Tibial nerve (tissue), 4 donors: Measurements from ENCODE around the gene TBXAS1. TPM values are rescaled to one million over a fixed set of nuclear protein-coding genes. Genes with fewer than 3 reads are reported as not detected.

Experiments used
- DNase-seq, 2 donors: peaks; one replicate each; pipeline ENCODE4 v3.0.0-alpha.2; 2019; ENCODE audit warnings: low spot score in 2 of 2
- H3K27ac ChIP-seq, 4 donors: fragments of 200-600 bp; sonication (generic) in 3 of 4; one replicate each; pipeline ENCODE4 v1.5.1; 2017 to 2019; ENCODE audit warnings: mild to moderate bottlenecking in 1 of 4
- H3K27me3 ChIP-seq, 2 donors: fragments of 200-600 bp; sonication (generic) in 1 of 2; one replicate each; pipeline versions ENCODE4 v1.5.1 to v1.6.0; 2017 to 2019
- H3K36me3 ChIP-seq, 3 donors: fragments of 200-600 bp; sonication (generic); one replicate each; pipeline ENCODE4 v1.5.1; 2018 to 2019
- H3K4me1 ChIP-seq, 4 donors: fragments of 200-600 bp; sonication (generic) in 3 of 4; one replicate each; pipeline ENCODE4 v1.5.1; 2017 to 2019
- H3K4me3 ChIP-seq, 4 donors: fragments of 200-600 bp; sonication (generic) in 3 of 4; one replicate each; pipeline ENCODE4 v1.5.1; 2017 to 2019; ENCODE audit warnings: mild to moderate bottlenecking in 1 of 4, moderate library complexity in 1 of 4
- H3K9me3 ChIP-seq, 4 donors: fragments of 200-600 bp; sonication (generic) in 3 of 4; one replicate each; pipeline ENCODE4 v1.5.1; 2017 to 2019
- CTCF ChIP-seq, 5 experiments: fragments of 200-600 bp in 3 of 5; fragments of 450-650 bp in 2 of 5; sonication (generic) in 3 of 5; IDR thresholded peaks; one replicate each; pipeline ENCODE4 v1.5.1; 2016 to 2019; ENCODE audit warnings: antibody characterized with exemption in 5 of 5, mild to moderate bottlenecking in 3 of 5, moderate library complexity in 2 of 5
- EP300 ChIP-seq, 2 donors: sonication (generic); formaldehyde crosslinking; IDR thresholded peaks; one replicate each; pipeline ENCODE4 v1.6.1; 2017; ENCODE audit warnings: antibody characterized with exemption in 2 of 2, mild to moderate bottlenecking in 1 of 2
- POLR2A ChIP-seq, 2 donors: fragments of 450-650 bp; IDR thresholded peaks; one replicate each; pipeline ENCODE4 v1.6.1; 2017; ENCODE audit warnings: antibody characterized with exemption in 2 of 2, mild to moderate bottlenecking in 2 of 2, moderate library complexity in 2 of 2
- WGBS, 2 donors: methylation state at CpG; one replicate each; pipeline ENCODE4 v1.1.5; 2018; 5-methylcytosine and 5-hydroxymethylcytosine counted together
- total RNA-seq, 4 donors: library from RNA; depleted of rRNA; stranded (reverse); fragments of >200 nt; gene quantifications; one replicate each; pipeline ENCODE4 v1.1.0, GENCODE V29; 2016

TBXAS1 gene
- total RNA-seq, 4 donors from 2014 or later = 19.0 to 80.4 (median 30.5) TPM

GRCh38 chr7:139893999-139894398, 64.9 kb downstream of the TBXAS1 start:
- no peaks in the 10 kb centered on the region for H3K36me3 ChIP-seq
- TF ChIP-seq EP300 (IDR thresholded peaks at IDR 0.05) (no peak), POLR2A (IDR thresholded peaks at IDR 0.05) (no peak), CTCF (IDR thresholded peaks at IDR 0.05) (no peak)
- H3K27ac ChIP-seq = no peak overlapping the region
- H3K4me1 ChIP-seq = no peaks in the 10 kb centered on the region
- no peak for DNase-seq
- H3K4me3 ChIP-seq = no peak overlapping the region
- peaks cover 0 to 4% (median 0%) of the 10 kb centered on the region in 4 donors for H3K9me3 ChIP-seq
- 67 to 77% methylated on average over 4 of the region's 4 CpGs for WGBS, 2 donors
- no peaks in the 10 kb centered on the region for H3K27me3 ChIP-seq

GRCh38 chr7:139895141-139895829, 66.2 kb downstream of the TBXAS1 start:
- no peak for TF ChIP-seq EP300 (IDR thresholded peaks at IDR 0.05)
- no peak for TF ChIP-seq POLR2A (IDR thresholded peaks at IDR 0.05)
- no peak for TF ChIP-seq CTCF (IDR thresholded peaks at IDR 0.05)
- no peak for DNase-seq
- Histone ChIP-seq H3K27ac (no peak overlapping the region), H3K27me3 (no peaks in the 10 kb centered on the region), H3K9me3 (no peaks in the 10 kb centered on the region), H3K4me3 (no peak overlapping the region), H3K4me1 (no peaks in the 10 kb centered on the region), H3K36me3 (no peaks in the 10 kb centered on the region)
- WGBS, 2 donors = 79 to 94% methylated on average over 4 to 6 of the region's 6 CpGs

DNA sequence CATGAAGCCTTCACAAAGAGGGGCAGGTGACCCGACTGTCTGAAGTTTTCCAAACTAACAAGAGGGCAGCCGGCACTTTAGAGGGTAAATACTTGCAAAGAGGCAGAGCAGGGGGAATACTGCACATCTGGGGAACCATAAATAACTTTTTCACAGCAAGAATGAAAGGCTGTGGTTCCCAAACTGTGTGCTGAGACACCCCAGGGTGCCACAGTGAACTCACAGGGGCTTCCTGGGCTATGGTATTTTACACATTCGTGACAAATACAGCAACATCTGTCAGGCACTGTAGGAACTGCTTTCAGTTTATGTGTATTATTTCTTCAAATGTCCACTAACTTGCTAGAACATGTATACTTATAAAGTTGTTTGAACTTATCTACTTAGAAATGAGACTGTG, 67.2 kb downstream of the TBXAS1 start:
- H3K4me3 ChIP-seq = no peak overlapping the region
- no peaks in the 10 kb centered on the region for H3K4me1 ChIP-seq
- no peak overlapping the region for H3K27ac ChIP-seq
- TF ChIP-seq EP300 (IDR thresholded peaks at IDR 0.05) = no peak
- TF ChIP-seq POLR2A (IDR thresholded peaks at IDR 0.05) = no peak
- no peak for TF ChIP-seq CTCF (IDR thresholded peaks at IDR 0.05)
- no peaks in the 10 kb centered on the region for H3K36me3 ChIP-seq
- H3K27me3 ChIP-seq = no peaks in the 10 kb centered on the region
- DNase-seq = no peak
- no peaks in the 10 kb centered on the region for H3K9me3 ChIP-seq
- WGBS, 2 donors = 90 to 91% methylated on average over 3 of the region's 3 CpGs

DNA sequence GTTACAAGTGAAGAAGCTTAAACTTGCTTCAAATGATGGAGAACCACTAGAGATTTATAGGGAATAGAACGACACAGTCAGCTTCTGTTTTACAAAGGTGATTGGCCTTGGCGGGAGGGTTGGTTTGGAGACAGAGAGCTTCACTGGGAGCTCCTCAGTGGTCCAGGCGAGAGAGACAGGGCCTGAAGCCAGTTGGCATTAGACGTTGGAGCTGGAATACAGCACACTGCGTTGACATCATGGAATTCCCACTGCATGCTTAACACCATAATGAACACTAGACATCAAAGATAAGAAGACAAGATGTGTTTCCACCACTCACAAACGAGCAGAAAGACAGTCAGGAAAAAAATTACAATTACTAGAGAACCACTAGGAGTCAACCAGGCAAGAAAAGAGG, 67.8 kb downstream of the TBXAS1 start:
- no peaks in the 10 kb centered on the region for H3K36me3 ChIP-seq
- no peaks in the 10 kb centered on the region for H3K4me1 ChIP-seq
- no peak overlapping the region for H3K27ac ChIP-seq
- 67 to 70% methylated on average over 6 of the region's 6 CpGs for WGBS, 2 donors
- no peak for DNase-seq
- H3K27me3 ChIP-seq = no peaks in the 10 kb centered on the region
- TF ChIP-seq POLR2A (IDR thresholded peaks at IDR 0.05) (no peak), EP300 (IDR thresholded peaks at IDR 0.05) (no peak), CTCF (IDR thresholded peaks at IDR 0.05) (no peak)
- no peaks in the 10 kb centered on the region for H3K9me3 ChIP-seq
- no peak overlapping the region for H3K4me3 ChIP-seq

DNA sequence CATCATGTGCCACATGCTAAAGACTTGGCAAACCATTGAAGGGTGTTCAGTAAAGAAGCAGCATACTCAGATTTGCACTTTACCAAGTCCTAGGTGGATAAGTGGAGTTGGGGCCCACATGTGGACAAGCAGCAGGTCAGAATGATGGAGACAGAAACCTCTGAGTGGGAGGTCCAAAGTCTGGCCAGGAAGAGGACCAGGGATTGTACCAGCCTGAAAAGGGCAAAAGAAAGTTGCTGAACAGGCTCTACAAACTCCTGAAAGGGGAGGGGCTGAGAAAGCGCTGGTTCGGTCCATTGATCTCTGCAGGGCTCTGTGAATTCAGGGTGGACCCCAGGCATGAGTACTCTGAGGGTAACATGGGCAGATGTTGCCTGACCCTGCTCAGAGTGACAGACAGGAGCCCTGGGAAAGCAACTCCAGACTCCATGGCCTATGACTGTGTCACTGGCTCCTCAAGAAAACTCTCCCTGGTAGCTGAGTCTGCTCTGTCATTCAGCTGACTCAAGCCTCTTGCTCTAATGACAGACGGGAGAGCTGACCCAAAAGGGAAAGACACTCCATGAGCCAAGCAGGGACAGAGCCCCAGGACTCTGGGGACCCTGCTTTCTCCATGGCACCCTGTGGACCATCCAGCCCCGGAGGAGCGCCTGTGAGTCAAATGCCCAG, 68.5 kb downstream of the TBXAS1 start:
- no peak for DNase-seq
- WGBS, 2 donors = 71 to 79% methylated on average over 5 of the region's 5 CpGs

More for the DNA sequence above, 68.5 kb downstream of the TBXAS1 start:
- TF ChIP-seq CTCF (IDR thresholded peaks at IDR 0.05) (no peak), EP300 (IDR thresholded peaks at IDR 0.05) (no peak), POLR2A (IDR thresholded peaks at IDR 0.05) (no peak)
- no peaks in the 10 kb centered on the region for H3K9me3 ChIP-seq
- H3K36me3 ChIP-seq = no peaks in the 10 kb centered on the region
- H3K27me3 ChIP-seq = no peaks in the 10 kb centered on the region
- H3K4me1 ChIP-seq = no peaks in the 10 kb centered on the region
- H3K27ac ChIP-seq = no peak overlapping the region
- no peak overlapping the region for H3K4me3 ChIP-seq
